Mesenteric fat pad (tissue), 1 donor: ENCODE data around the gene TDRD1. TPM values are rescaled to one million over a fixed set of nuclear protein-coding genes. Genes with fewer than 3 reads are reported as not detected.
"Not testable (repeated sequence)": the region's sequence is repeated elsewhere in the genome, so short reads cannot be mapped to it uniquely, and the experiment has no call there.

Experiments used
- DNase-seq: peaks from one replicate; pipeline ENCODE4 v3.0.0-alpha.2; 2020; ENCODE audit warnings: low spot score
- long read RNA-seq: library from polyadenylated mRNA; unstranded; transcript quantifications from one replicate; pipeline ENCODE4 v2.0.0, GENCODE V29; 2020
- total RNA-seq: library from RNA; stranded (reverse); fragmentation: NEBNext Ultra II Directional; extraction: Animal tissue kit (Norgen Biotek cat#: 25700); gene quantifications from one replicate; pipeline ENCODE4 v1.2.1, GENCODE V29; 2021
- donor health status: DM: yes; HTN: yes; CAD: no.

The TDRD1 gene
- total RNA-seq: 0.16 TPM
- long read RNA-seq: 0 reads

- DNase-seq: no peak
Measured at GRCh38 chr10:114179148-114179547, at the start of gene TDRD1. Gene TDRD1, plus strand, starts transcription at chr10:114179353. Its CDS starts 8,479 bp downstream, at chr10:114187832.

GRCh38 chr10:114131094-114131493 is 48.1 kb upstream of the TDRD1 start:
- no peak for DNase-seq

GRCh38 chr10:114135476-114135875 is 43.7 kb upstream of the TDRD1 start:
- DNase-seq: no peak

GRCh38 chr10:114138581-114138980 is 40.6 kb upstream of the TDRD1 start:
- no peak for DNase-seq

GRCh38 chr10:114140036-114140435 is 39.1 kb upstream of the TDRD1 start:
- no peak for DNase-seq

GRCh38 chr10:114140827-114141226 is 38.3 kb upstream of the TDRD1 start:
- DNase-seq: not testable (repeated sequence)

GRCh38 chr10:114142018-114142417 is 37.1 kb upstream of the TDRD1 start:
- DNase-seq: no peak

- no peak for DNase-seq
Measured at GRCh38 chr10:114143160-114143559, 36.0 kb upstream of the TDRD1 start.

GRCh38 chr10:114149476-114149875 is 29.7 kb upstream of the TDRD1 start:
- not testable (repeated sequence) for DNase-seq

GRCh38 chr10:114151486-114151885 is 27.7 kb upstream of the TDRD1 start:
- DNase-seq: no peak

- DNase-seq: no peak
Measured at GRCh38 chr10:114151892-114152291, 27.3 kb upstream of the TDRD1 start.

GRCh38 chr10:114157912-114158311 is 21.2 kb upstream of the TDRD1 start:
- DNase-seq: no peak

- no peak for DNase-seq
Measured at GRCh38 chr10:114163062-114163461, 16.1 kb upstream of the TDRD1 start.

- DNase-seq: no peak
Measured at GRCh38 chr10:114166043-114166442, 13.1 kb upstream of the TDRD1 start.

GRCh38 chr10:114166494-114166893 is 12.7 kb upstream of the TDRD1 start:
- no peak for DNase-seq

- DNase-seq: no peak
Measured at GRCh38 chr10:114167985-114168384, 11.2 kb upstream of the TDRD1 start.

- DNase-seq: no peak
Measured at GRCh38 chr10:114168450-114169009, 10.6 kb upstream of the TDRD1 start.

- DNase-seq: no peak
Measured at GRCh38 chr10:114172216-114172615, 6.9 kb upstream of the TDRD1 start.

- no peak for DNase-seq
Measured at GRCh38 chr10:114172776-114173602, 6.2 kb upstream of the TDRD1 start.

GRCh38 chr10:114173603-114173920 is 5.6 kb upstream of the TDRD1 start:
- DNase-seq: no peak

- DNase-seq: peak; percentile 98
Measured at GRCh38 chr10:114173921-114174694, 5.0 kb upstream of the TDRD1 start, which contains the start of gene CCDC186. Gene CCDC186, minus strand, starts transcription at chr10:114174203. Its CDS starts 10,935 bp downstream, at chr10:114163268.

- no peak for DNase-seq
Measured at GRCh38 chr10:114174695-114175188, 4.4 kb upstream of the TDRD1 start.
